GM19372 (cell line): ENCODE data around the gene FHL1.
"Not testable (repeated sequence)": the region's sequence is repeated elsewhere in the genome, so short reads cannot be mapped to it uniquely, and the experiment has no call there.

Experiments used
- ATAC-seq: cut with Tn5 transposase; IDR thresholded peaks from one replicate; pipeline ENCODE4 v1.9.1; 2021; ENCODE audit warnings: mild to moderate bottlenecking, low read depth, moderate library complexity; ENCODE audit not compliant: unreplicated experiment

Gene FHL1

DNA sequence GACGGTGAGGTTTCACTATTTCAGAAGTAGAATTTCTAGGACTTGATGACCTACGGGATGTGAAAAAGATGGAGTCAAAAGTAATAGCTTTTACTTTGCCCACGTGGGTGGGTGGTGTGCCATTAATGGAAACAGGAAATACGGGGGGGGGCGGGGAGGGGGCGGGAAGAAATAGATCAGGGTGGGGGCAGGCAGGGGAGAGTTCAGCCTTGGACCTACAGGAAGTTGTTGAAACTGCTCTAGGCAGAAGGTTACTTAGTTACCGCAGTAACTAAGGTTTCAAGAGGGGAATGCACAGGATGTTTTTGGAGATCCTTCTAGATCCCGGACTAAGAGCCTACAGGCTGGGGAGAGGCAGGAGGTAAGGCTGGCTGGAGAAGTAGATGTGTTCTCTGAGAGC, 3.6 kb upstream of the FHL1 start:
- no peak for ATAC-seq

DNA sequence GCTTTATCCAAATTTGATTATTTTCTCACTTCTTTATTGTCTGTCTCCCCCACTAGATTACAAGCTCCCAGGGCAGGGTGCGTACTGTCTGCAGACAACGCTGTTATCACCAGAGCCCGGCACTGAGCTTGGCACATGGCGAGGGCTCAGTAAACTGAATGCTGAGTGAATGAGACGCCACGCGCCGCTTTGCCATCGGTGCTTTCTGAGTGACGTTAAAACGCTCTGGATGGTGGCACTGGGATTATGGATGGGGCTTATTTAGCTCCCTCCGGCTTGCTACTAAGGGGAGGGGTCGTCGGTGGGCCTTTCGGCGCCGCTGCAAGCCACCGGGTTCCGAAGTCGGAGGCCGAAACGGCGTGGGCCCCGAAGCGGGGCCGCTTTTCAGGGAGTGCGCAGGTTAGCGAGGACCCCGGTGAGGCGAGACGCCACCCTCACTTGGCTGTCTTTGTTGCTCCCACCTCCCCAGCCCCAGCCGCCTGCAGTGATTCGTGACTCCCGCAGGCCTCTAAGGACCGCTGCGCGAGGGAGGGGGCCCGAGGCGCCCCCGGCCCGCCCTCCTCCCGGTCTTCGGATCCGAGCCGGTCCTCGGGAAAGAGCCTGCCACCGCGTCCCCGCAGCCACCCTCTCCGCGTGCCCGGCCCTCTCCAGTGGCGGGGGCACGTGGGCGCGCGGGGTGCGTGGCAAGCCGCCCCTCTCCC, 569 bp upstream of the FHL1 start:
- ATAC-seq: peak; percentile 35

- ATAC-seq: no peak
Observed at GRCh38 chrX:136147976-136148375, 643 bp downstream of the FHL1 start.

DNA sequence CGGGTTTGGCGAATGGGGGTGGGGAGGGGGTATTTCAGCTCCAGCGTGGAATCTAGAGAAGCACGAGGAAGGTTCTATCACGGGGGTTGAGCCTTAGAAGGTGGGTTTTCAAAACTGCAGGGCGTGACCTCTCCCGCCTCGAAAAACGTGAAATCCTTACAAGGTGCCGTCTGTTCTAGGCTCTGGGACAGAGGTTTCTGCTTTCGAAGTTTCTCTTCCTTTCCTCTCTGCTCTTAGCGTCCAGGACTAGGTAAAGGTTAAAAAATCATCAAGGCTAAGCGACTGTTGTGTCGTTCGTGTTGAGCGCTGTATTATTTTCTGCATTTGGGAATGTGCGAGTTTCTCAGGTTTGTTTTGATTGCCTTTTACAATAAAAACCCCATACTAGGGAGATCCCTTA, 1.1 kb downstream of the FHL1 start:
- ATAC-seq: no peak

DNA sequence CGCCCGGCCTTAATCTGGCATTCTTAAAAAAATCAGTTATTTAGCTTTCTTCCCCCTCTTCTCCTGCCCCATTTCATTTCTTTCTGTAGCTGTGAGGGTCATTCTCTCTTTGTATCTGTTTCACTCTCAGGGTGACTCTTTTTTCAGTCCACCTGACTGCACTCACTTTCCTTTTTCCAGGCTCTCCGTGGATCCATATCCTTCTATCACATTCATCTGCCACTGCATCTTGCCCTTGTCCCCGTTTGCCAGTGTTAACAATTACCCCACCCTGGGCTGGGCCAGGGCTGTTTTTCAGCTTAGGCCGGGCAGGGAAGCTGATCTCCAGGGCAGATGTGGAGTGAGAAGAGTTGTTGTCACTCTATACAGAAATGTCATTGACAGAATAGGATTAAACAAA, 7.7 kb downstream of the FHL1 start:
- no peak for ATAC-seq

GRCh38 chrX:136156560-136157117, 9.3 kb downstream of the FHL1 start:
- no peak for ATAC-seq

GRCh38 chrX:136157187-136157586, 9.9 kb downstream of the FHL1 start:
- ATAC-seq: no peak

DNA sequence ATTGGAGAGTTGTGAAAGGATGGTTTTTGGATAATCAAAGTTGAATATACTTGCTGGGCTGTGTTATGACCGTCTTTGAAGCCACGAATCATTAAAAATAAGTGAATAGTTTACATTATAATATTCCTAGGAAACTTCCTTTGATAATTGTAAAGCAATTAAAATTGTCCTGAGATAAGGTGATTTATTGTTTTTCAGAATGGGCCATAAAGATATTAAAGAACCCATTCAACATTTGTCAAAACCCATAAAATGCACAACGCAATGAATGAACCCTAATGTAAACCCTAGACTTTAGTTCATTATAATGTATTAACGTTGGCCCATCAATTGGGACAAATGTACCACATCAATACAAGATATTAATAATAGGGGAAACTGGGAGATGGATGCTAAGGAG, 11.4 kb downstream of the FHL1 start:
- ATAC-seq: no peak

GRCh38 chrX:136159611-136160025, 12.3 kb downstream of the FHL1 start:
- ATAC-seq: no peak

DNA sequence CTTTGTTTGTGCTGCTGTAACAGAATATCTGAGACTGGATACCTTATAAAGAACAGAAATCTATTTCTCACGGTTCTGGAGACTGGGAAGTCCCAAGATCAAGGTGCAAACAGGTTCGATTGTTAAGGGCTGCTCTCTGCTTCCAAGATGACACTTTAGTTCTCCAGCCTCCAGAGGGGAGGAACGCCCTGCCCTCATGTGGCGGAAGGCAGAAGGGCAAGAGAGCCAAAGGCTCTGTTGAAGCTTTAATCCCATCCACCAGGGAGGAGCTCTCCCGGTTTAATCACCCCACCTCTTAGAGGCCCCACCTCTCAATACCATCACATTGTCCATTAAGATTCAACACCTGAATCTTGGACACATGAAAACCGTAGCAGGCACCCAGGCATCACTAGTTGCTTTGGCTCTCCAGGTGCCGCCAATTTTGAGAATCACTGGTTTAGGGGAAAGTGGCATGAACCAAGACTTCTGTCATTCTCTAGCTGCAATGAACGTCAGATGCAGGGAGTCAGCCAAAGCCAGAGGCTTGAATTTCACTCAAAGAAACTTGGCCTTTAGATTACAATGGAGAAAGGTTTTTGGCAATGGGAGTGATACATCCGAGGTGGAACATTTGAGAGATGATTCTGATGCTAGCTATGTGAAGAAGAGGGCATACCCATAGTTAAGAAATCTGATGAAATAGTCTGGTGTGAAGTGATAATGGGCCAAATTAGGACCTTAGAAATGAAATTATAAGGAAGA, 15.7 kb downstream of the FHL1 start:
- ATAC-seq: no peak

- no peak for ATAC-seq
Observed at GRCh38 chrX:136163689-136164088, 16.4 kb downstream of the FHL1 start.

DNA sequence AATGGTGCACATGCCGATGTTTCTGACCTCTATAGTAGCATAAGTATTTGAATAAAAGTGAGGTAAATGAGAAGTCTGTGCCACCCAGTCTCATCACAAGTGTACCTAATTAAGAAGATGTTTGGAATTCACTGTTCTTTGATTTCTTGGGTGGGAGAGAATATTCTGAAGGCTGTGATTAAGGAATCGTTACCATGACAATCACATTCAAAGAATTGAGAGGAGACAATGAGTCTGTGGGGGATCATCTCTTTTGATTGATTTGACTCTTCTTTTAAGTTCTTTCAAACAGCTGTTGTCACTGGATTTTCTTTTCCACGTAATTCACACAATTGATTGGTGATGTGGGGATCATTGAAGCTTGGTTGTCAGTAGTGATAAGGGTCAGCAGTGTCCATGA, 18.1 kb downstream of the FHL1 start:
- ATAC-seq: no peak

DNA sequence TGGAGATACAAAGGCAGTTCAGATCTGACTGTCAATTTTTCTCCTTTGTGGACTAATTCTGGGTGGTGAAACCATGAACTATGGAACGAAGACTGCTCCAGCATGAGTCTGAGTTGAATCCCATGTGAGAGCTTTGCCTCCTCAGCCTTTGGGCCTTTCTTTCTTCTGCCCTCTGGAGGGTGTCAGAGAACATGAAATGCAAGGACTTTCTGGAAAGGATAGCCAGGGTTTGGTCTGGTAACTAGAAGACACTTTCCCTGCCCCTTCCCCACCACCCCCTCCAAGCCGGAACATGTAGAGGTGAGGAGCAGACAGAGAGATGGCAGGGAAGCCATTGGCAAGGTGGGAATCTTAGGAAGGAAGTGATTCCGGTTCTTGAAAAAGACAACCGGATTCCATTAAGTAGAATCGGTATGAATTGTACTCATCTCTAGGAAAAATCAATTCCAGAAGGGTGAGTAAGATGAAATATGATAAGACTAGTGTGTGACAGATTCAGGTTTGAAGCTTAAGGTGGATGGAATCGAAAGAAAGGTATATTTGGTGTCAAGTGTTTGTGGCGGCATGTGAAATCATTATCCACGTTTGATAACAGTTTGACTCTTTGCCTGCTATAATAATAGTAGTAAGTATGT, 19.0 kb downstream of the FHL1 start:
- ATAC-seq: no peak

DNA sequence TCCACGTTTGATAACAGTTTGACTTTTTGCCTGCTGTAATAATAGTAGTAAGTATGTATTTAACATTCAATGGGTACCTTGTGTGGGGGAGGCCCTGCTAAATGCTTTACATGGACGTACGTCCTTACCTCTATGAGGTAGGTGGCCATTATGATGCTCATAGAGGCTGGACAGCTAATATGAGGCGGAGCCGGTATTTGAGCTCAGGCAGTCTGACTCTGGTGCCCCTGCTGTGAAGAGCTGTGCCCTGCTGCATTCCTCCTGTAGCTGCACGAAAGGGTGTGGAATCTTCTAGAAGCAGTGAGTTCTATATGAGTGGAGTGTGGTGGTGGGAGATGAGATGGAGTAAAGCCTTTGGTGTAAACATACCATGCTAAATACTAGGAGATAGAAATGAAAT, 20.7 kb downstream of the FHL1 start:
- not testable (repeated sequence) for ATAC-seq

GRCh38 chrX:136168929-136169735, 21.8 kb downstream of the FHL1 start:
- ATAC-seq: no peak

DNA sequence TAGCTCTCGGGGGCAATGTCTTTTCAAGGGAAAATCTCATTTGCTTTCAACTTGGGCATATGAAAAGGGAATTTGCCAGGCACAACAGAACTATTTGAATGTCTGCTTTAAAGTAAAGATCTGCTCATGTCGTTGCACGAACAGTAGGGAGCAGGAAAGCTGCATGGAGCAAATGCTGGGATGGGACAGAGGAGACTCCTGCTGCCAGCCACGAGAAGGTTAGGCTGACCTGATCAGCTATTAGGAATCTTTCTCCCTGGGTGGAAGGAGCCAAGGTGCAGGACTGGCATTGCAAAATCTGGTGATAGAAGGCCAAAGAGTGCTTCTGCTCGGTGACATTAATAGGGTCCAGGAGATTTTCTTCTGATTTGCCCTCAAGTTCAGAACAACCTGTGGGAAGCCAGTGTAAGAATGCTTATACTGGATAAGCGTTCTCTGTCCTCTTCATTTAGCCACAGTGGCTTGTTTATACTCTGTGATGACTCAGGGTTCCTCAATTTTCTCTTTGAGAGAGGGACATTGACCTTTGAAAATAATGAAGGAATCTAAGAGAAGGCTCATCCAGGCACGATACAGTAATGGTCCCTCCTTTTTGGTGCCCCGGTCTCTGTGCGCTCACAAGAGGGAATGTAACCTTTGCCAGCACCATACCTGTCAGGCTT, 22.9 kb downstream of the FHL1 start:
- no peak for ATAC-seq

- no peak for ATAC-seq
Observed at GRCh38 chrX:136171420-136171819, 24.1 kb downstream of the FHL1 start.

DNA sequence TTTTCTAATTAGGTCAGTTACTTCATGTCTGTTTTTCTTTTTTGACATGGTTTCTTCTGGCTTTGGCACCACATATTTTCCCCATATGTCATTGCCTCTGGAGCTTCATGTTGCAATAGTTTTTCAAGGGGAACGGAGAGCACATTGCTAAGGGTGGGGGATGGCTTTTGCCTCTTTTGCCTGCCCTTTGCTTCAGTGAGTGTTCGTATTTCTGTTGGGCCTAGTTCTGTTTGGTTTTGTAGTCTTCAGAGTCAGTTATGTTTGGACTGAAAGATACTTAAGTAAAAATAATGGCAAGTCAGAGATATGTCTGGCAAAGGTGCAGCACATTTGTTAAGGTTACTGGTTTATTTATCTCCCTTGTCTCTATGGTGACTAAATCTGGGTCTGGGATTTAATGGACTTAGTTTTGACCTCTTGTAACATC, 29.1 kb downstream of the FHL1 start:
- no peak for ATAC-seq

DNA sequence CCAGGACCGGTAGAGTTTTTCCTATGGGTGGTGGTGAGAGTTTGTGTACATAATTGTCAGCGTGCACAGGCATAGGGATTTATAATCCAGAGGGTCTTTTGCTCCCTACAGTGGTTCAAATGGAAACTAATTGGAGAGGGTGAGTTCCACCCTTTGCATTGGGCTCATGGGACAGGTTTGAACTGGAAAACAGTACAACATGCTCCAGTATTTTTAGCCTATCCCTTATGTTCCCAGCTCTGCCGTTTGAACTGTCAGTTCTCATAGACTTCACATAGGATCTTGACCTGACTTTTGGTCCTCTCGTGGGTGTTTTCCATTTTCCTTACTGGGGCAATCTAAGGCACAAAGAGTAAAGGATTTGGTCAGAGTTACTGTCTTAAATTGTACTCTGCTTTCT, 31.8 kb downstream of the FHL1 start:
- ATAC-seq: no peak

DNA sequence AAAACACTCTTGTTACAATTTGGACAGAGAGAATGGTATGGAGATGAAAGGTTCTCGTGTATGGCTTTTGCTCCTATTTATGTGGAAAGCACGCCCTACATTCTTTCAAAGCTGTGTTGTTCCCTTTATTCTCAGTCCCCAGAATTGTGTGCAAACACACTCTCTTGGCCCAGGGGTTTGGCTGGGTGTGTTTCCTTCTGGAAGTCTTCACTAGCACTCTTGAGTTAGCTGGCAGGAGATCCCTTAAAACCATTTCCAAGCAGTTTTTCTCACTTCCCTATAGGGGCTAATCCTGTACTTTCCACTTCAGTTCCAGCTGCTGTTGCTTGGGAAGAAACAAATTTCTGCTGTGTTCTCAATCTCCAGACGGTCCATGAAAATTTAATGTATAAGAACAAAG, 35.1 kb downstream of the FHL1 start:
- ATAC-seq: no peak
